ENCODE data around the gene LRP5.
"Not testable (repeated sequence)": the region's sequence is repeated elsewhere in the genome, so short reads cannot be mapped to it uniquely, and the experiment has no call there.

Gene LRP5

GRCh38 chr11:68441466-68442230, 129.3 kb downstream of the LRP5 start:
- H3K27ac ChIP-seq = no peak overlapping the region
- no peak for TF ChIP-seq CTCF (conservative IDR thresholded peaks at IDR 0.05)

GRCh38 chr11:68442433-68442832, 130.0 kb downstream of the LRP5 start:
- no peak for TF ChIP-seq CTCF (conservative IDR thresholded peaks at IDR 0.05)

GRCh38 chr11:68444566-68444965, 132.2 kb downstream of the LRP5 start:
- no peak for TF ChIP-seq CTCF (conservative IDR thresholded peaks at IDR 0.05)
- H3K27ac ChIP-seq = no peak overlapping the region

More at GRCh38 chr11:68442433-68442832, 130.0 kb downstream of the LRP5 start:
- no peak overlapping the region for H3K27ac ChIP-seq

DNA sequence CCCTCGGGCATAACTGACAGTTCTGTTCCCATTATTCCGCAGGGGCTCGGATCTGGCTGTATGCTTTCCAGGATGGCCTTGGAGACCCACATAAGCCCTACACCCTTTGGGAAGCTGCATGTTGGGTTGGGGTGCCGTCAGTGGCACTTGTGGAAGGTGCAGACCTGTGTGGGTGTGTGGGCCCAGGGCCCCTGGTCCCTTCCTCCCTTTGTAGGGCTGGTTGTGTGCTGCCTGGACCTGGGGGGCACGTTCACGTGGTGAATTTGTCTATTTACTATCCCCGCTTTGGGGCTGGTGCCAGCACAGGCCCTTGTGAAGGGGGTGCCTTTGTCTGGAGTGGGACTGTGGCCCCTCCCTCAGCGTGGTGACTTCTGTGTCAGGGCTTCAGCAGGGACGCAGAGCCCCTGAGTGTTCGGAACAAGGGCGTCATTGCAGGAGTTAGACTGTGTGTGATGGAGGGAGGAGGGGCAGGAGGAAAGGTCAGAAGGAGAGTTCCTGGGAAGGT, 133.2 kb downstream of the LRP5 start:
- H3K27ac ChIP-seq = no peak overlapping the region
- no peak for TF ChIP-seq CTCF (conservative IDR thresholded peaks at IDR 0.05)

DNA sequence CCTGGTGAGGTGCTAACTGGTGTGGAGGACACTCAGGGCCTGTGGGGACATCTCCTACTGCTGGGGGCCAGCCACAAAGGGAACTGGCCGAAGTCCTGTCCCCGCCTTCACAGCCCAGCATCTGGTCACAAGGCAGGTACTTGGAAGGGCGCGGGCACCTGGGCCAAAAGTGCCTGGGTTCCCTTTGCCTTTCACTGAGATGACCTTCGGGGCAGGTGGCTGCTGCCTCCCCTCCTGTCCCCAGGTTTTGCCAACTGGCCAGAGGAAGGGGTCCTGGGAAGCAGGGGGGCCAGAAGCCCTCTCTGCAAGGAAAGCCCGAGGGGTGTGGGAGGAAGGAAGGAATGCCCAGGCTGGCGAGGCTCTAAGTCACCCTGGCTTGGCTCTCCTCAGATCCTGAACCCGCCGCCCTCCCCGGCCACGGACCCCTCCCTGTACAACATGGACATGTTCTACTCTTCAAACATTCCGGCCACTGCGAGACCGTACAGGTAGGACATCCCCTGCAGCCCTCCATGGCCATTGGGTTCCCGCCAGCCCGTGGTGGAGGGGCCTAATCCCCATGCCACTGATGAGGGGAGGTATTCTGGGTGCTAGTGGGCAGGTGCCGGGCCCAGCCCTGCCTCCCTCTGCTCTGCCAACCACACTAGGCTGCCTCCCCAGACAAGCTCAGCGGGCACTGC, 133.8 kb downstream of the LRP5 start:
- H3K27ac ChIP-seq = no peak overlapping the region
- no peak for TF ChIP-seq CTCF (conservative IDR thresholded peaks at IDR 0.05)

DNA sequence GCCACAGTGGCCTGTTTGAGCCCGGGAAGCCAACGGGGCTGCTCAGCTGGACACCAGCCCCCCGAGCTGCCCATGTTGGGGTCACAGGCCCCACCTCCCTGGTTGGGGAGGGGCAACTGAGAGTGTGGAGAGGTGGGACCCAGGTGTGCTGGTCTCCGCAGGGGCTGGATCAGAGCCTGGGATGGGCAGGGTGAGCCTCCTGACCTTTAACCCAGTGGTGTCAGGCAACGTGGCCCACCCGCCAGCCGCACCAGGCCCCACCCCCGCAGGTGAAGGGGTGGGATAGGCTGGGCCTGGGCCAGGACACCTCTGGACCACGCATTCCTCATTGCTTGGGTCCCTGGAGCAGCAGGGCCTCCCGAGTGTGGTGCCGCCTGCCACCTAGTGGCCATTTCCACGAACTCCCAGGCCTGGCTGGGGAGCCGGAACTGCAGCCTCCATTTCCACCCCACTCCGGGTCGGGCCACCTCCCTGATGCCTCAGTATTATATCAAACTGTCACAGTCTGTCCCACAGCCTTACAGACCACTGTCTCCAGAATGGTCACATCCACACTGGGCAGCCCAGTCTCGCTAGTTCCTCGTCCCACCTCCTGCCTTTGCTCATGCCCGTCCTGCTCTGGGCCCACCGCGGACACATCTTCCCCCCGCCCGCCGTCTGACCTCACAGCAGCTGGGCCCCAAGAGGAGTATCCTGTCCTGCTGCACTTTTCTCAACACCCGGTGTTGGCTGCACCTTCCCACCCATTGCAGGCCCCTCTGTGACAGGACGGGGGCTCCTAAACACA, 134.8 kb downstream of the LRP5 start:
- TF ChIP-seq CTCF (conservative IDR thresholded peaks at IDR 0.05) = peak; percentile 97
- no peak overlapping the region; the same call in 1 of the 2 replicates for H3K27ac ChIP-seq

GRCh38 chr11:68447914-68448313, 135.5 kb downstream of the LRP5 start:
- H3K27ac ChIP-seq = not testable (repeated sequence)

Measured in VCaP (cell line).